LNCAP (cell line): ENCODE measurements around the gene ANKH.

Experiments
- TF ChIP-seq, protein P1 (sequence below): fragments of 450-650 bp; IDR thresholded peaks from 2 replicates; pipeline ENCODE4 v1.5.1; 2017; ENCODE audit warnings: mild to moderate bottlenecking

The ANKH gene

DNA sequence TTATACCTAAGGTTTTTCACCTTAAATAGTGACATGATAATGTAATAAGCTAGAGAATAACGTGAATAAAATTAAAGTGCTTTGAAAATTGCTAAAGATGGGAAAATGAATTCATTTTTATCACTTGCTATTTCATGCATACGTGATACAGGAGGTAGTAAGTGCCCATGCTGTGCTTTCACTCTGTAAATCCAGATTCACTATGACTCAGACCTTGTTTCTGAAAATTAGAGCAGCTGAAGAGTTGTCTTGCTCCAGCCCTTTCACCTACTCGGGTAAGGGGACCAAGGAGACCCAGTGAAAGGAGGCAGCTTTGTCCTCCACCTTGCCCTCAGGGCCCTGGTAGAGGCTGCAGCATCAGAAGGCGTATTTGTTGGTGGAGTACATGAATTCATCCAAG lies 87.9 kb downstream of the ANKH start:
- TF ChIP-seq, protein P1, sequence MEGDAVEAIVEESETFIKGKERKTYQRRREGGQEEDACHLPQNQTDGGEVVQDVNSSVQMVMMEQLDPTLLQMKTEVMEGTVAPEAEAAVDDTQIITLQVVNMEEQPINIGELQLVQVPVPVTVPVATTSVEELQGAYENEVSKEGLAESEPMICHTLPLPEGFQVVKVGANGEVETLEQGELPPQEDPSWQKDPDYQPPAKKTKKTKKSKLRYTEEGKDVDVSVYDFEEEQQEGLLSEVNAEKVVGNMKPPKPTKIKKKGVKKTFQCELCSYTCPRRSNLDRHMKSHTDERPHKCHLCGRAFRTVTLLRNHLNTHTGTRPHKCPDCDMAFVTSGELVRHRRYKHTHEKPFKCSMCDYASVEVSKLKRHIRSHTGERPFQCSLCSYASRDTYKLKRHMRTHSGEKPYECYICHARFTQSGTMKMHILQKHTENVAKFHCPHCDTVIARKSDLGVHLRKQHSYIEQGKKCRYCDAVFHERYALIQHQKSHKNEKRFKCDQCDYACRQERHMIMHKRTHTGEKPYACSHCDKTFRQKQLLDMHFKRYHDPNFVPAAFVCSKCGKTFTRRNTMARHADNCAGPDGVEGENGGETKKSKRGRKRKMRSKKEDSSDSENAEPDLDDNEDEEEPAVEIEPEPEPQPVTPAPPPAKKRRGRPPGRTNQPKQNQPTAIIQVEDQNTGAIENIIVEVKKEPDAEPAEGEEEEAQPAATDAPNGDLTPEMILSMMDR: no peak

DNA sequence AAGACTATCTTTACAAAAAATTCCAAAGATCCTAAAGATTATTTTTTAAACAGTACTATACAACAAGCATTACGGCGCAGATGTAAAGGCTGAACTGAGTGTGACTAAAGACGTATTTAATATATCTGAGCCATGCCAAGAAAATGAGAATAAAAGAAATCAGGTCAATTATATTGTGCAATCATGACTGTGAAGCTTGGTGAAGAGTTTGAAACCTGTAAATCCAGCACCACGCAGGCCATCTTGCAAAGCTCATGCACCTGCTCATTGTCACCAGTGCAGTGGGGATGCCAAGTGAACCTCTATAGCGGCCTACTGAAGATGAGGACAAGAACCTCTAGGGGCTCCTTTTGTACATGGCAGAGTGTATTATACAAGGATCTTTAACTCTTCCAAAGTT lies 89.0 kb downstream of the ANKH start:
- TF ChIP-seq, protein P1: no peak

DNA sequence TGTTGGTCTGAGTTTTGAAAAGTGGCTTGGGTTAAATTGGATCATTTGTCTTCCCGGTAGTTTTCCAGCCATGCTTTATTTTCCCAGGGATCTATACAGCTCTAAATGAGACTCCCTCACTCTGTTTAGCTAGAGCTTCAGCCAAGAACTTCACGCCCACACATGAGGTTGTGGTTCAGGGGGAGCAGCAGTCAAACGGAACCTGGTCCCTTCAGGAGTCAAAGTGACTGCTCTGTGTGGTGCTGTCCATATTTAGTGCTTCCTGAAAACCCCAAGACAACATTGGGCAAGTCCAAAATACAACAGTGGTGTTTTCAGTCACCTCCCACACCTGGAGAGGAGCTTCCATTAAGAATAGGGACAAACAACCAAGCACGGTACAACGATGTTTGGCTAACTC lies 90.5 kb downstream of the ANKH start:
- TF ChIP-seq, protein P1: no peak

DNA sequence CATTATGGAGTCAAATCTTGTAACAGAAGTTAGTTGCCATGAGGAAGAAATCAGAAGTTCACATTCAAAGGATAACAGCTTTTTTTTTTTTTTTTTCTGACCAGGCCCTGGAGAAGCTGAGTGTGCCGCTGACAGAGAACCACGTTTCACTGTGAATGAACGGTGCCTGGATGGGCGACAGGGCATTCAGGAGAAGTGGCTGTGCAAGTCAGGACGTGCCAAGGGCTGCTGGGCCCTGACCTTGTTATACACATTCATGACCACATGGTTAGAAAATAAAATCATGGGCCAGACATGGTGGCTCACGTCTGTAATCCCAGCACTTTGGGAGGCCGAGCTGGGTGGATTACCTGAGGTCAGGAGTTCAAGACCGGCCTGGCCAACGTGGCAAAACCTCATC lies 91.6 kb downstream of the ANKH start:
- TF ChIP-seq, protein P1: no peak

DNA sequence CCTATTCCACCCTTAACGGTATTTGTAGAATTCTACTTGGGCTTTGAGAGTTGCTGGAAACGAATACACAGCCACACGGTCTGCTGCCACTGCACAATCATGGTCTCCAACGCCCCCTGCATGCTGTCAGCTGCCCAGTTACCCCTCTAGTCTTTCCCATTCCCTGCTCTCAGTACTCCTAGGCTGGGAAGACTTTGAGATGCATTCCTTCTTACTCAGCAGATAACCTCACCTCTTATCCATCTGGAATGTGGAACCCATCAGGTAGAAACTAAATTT lies 92.8 kb downstream of the ANKH start:
- TF ChIP-seq, protein P1: no peak

DNA sequence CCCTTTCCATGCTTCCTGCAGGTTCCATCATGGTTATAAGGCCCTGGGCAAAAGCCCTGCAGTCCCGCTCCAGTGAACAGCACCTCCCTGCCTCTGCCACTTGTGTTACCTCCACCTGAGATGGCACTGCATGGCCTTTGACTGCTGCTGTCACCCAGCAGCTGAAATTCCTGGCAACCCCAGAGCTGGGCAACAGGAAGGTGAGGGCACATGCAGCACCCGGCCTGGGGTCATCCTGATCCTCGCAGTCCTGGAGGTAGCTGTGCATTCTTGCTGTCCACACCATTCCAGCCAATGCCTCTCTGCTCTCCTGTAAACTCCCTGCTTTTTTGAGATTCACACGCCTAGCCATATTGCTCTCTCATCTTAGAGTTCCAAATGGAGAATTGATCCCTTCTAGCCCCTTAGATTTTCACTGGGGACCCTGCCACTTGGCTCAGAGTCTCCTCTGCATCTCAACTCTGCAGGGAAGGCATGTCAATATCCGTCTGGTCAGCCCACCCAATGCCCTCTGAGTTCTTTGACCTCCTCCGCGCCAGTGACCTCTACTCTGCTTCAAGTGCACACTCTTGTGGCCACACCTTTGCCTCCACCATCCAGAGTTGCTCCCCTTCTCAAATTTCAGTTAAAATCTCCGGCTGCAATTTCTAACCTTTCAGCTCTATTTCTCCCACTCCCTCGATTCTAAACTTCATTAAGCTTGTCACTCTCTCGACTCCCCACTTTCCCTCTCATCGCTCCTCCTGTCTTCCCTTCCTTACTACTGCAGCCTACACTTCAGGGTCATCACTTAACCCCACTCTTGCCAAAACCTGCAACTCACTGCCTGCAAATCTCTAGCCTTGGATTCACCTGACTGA lies 93.4 kb downstream of the ANKH start:
- TF ChIP-seq, protein P1: no peak

DNA sequence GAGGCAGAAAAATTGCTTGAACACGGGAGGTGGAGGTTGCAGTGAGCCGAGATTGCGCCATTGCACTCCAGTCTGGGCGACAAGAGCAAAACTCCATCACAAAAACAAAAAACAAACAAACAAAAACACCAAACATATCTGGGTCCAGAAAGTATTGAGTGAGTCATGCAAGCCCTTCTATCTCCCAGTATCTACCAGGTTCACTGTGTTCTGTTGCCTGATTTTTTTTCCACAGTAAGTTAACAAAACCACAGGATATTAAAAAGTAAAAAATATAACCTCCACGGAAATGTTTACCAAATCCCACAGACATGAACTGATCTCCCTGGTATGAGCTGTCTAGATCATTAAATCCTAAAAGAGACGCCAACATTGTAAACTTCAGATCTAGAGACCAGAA lies 94.4 kb downstream of the ANKH start:
- TF ChIP-seq, protein P1: no peak

DNA sequence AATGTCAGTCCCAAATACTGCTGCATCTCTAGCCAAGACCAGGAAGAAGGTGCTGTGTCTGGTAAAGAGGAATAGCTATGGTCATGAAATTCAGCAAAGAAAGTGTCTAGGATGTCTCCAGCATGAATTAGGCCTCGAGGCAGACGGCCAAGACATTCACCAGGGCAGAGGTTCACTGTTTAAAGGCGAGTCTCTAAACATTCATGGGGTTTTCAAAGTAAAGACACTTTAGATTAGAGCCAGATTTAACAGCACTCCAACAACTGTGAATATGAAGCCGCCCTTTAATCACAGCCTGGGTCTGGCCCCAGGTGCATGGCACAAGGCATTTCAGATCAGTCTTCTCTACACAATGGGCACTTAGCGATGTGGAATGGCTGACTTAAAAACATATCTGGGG lies 95.0 kb downstream of the ANKH start:
- TF ChIP-seq, protein P1: no peak
